HG03108 (cell line): ENCODE results near the gene ETS1.

ENCODE experiments used
- ATAC-seq: cut with Tn5 transposase; IDR thresholded peaks from one replicate; pipeline ENCODE4 v1.9.1; 2021; ENCODE audit warnings: moderate library complexity; ENCODE audit not compliant: unreplicated experiment

ETS1 gene

DNA sequence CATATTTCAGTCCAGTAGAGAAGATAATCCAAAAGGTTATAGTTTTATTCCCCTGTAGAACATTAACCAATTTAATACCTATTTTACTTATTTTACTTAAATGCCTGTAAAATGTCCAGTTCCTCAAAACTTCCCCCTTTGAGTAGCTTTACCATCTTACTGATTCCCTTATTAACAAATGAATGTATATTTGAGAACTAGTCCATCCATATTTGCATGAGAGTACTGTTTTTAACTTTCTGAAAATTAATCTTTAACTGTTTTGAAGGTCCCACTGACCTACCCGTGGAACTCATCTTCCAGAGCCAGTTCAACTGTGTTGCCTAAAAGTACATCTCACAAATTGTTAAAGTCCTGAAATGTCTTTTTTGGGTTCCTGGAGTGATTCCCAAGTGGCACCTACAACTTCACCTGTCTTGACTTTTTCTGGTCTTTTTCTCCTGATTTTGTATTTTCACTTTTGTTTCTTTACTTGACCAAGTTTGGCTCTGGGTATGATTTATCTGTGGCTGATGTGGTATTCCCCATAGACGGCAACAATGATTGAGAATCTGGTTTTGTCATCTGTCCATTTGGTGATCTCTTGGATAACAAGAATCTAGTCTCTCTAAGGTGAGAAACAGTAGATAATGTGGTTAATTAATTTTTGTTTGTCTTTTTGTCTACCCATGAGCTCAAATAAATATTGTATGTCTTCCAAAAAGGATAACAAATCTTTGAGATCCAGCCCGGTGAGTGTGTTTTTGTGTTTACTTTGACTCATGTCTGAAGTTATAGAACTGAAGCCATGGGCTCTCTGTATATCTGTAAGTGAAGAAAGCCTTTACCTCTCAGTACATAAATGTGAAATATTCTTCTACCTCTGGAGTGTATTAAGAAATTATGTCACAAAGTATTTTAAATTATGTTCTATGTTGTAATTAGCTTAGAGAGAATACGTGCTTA is 174.2 kb downstream of the ETS1 start:
- ATAC-seq: peak; percentile 77

DNA sequence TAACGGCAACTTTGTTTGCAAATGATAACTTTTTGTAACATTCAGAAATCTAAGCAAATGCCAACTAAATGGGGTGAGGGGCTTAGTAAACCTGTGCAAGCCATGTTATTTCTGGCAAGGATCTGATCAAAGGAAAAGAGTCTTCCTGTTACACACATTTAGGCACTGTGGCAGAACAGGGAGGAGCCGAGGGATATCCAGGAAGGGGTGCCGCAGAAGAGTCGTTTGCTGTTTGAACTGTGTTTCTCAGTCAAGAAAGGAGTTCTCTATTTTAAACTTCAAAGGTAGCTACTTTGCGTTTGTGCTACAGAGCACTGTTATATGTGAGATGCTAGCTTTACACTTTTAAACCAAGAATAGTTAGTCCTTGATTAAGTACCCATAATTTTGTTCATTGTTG is 175.5 kb downstream of the ETS1 start:
- no peak for ATAC-seq

GRCh38 chr11:128411150-128411549 is 176.2 kb downstream of the ETS1 start:
- no peak for ATAC-seq

GRCh38 chr11:128409476-128409875 is 177.9 kb downstream of the ETS1 start:
- ATAC-seq: no peak
